Mesendoderm (in vitro differentiated cells): Measurements from ENCODE around the gene UBE2I.

Experiments used
- DNase-seq: peaks from one replicate; pipeline ENCODE4 v3.0.0; 2013
- H2AK5ac ChIP-seq: 2 replicates; pipeline ENCODE4 v1.6.1; 2013; ENCODE audit warnings: low read length, inconsistent platforms
- H2BK120ac ChIP-seq: 2 replicates; pipeline ENCODE4 v1.6.1; 2013; ENCODE audit warnings: low read depth, mild to moderate bottlenecking, low read length, moderate library complexity, mixed read lengths
- H2BK15ac ChIP-seq: replicated peaks from 2 replicates; pipeline ENCODE4 v1.6.1; 2013; ENCODE audit warnings: low read depth, mild to moderate bottlenecking, moderate library complexity
- H2BK5ac ChIP-seq: 2 replicates; pipeline ENCODE4 v1.6.1; 2013; ENCODE audit warnings: low read length, inconsistent platforms
- H3K18ac ChIP-seq: 2 replicates; pipeline ENCODE4 v1.6.1; 2013; ENCODE audit warnings: mild to moderate bottlenecking, low read length, mixed read lengths
- H3K23ac ChIP-seq: one replicate; pipeline ENCODE4 v1.6.1; 2013; ENCODE audit warnings: low read length
- H3K27ac ChIP-seq: 2 replicates; pipeline ENCODE4 v1.5.1; 2013; ENCODE audit warnings: low read depth, mild to moderate bottlenecking, inconsistent platforms, low read length, moderate library complexity
- H3K27me3 ChIP-seq: 2 replicates; pipeline ENCODE4 v1.6.1; 2013; ENCODE audit warnings: low read length, control low read depth, mild to moderate bottlenecking, inconsistent platforms; ENCODE audit not compliant: insufficient read depth, poor library complexity
- H3K36me3 ChIP-seq: 2 replicates; pipeline ENCODE4 v1.6.1; 2013; ENCODE audit warnings: low read length, inconsistent platforms; ENCODE audit not compliant: control insufficient read depth, insufficient read depth
- H3K4ac ChIP-seq: one replicate; pipeline ENCODE4 v1.6.1; 2013; ENCODE audit warnings: low read depth, mild to moderate bottlenecking, low read length, moderate library complexity
- H3K4me1 ChIP-seq: 2 replicates; pipeline ENCODE4 v1.6.1; 2013; ENCODE audit warnings: low read depth, low read length, inconsistent platforms; ENCODE audit not compliant: control insufficient read depth
- H3K4me2 ChIP-seq: 2 replicates; pipeline ENCODE4 v1.6.1; 2013; ENCODE audit warnings: low read length
- H3K4me3 ChIP-seq: 2 replicates; pipeline ENCODE4 v1.5.1; 2013; ENCODE audit warnings: mild to moderate bottlenecking, low read length
- H3K56ac ChIP-seq: one replicate; pipeline ENCODE4 v1.6.1; 2013; ENCODE audit warnings: low read length
- H3K79me1 ChIP-seq: 2 replicates; pipeline ENCODE4 v1.6.1; 2013; ENCODE audit warnings: low read length, inconsistent platforms
- H3K79me2 ChIP-seq: 2 replicates; pipeline ENCODE4 v1.6.1; 2013; ENCODE audit warnings: mild to moderate bottlenecking, low read length; ENCODE audit not compliant: control insufficient read depth, insufficient read depth
- H3K9ac ChIP-seq: 2 replicates; pipeline ENCODE4 v1.6.1; 2013; ENCODE audit warnings: low read length, inconsistent platforms
- H4K5ac ChIP-seq: one replicate; pipeline ENCODE4 v1.6.1; 2013; ENCODE audit warnings: low read length
- H4K8ac ChIP-seq: one replicate; pipeline ENCODE4 v1.6.1; 2013; ENCODE audit warnings: low read depth, mild to moderate bottlenecking, control low read depth, low read length, moderate library complexity
- WGBS: extraction: QIAGEN DNeasy Blood & Tissue Kit; methylation state at CpG from one replicate; pipeline ENCODE4 v1.1.7; 2013; ENCODE audit warnings: low lambda C conversion rate, missing lambda C conversion rate; ENCODE audit not compliant: insufficient coverage; ENCODE audit errors: extremely low coverage; 5-methylcytosine and 5-hydroxymethylcytosine counted together

Gene UBE2I

GRCh38 chr16:1343428-1344242 lies 34.2 kb downstream of the UBE2I start:
- H3K4me1 ChIP-seq = no peaks in the 10 kb centered on the region
- H4K8ac ChIP-seq = no peak overlapping the region
- DNase-seq = no peak
- H3K79me2 ChIP-seq = no peaks in the 10 kb centered on the region
- H3K79me1 ChIP-seq = no peaks in the 10 kb centered on the region
- H3K9ac ChIP-seq = peak overlapping the region; percentile 6
- no peak overlapping the region for H2BK15ac ChIP-seq
- no peak overlapping the region for H2AK5ac ChIP-seq
- no peak overlapping the region for H3K27ac ChIP-seq
- H3K27me3 ChIP-seq = no peaks in the 10 kb centered on the region
- H3K4me2 ChIP-seq = peak overlapping the region; percentile 35
- no peak overlapping the region for H2BK5ac ChIP-seq
- H4K5ac ChIP-seq = no peak overlapping the region
- H3K4ac ChIP-seq = no peak overlapping the region
- no peak overlapping the region for H3K4me3 ChIP-seq
- no peak overlapping the region for H2BK120ac ChIP-seq
- WGBS = no CpG with 5 or more reads among the region's 44 CpGs
- H3K23ac ChIP-seq = no peak overlapping the region
- H3K18ac ChIP-seq = no peak overlapping the region
- peak overlapping the region; percentile 17 for H3K56ac ChIP-seq
- no peaks in the 10 kb centered on the region for H3K36me3 ChIP-seq

GRCh38 chr16:1344499-1344898 lies 35.1 kb downstream of the UBE2I start:
- H3K27me3 ChIP-seq = no peaks in the 10 kb centered on the region
- H3K4me3 ChIP-seq = no peak overlapping the region
- no peak overlapping the region for H3K23ac ChIP-seq
- no peak overlapping the region for H2BK120ac ChIP-seq
- no CpG with 5 or more reads among the region's 14 CpGs for WGBS
- no peak overlapping the region for H4K5ac ChIP-seq
- no peak overlapping the region for H3K27ac ChIP-seq
- H3K4ac ChIP-seq = no peak overlapping the region
- H3K36me3 ChIP-seq = no peaks in the 10 kb centered on the region
- H2BK15ac ChIP-seq = no peak overlapping the region
- H3K4me1 ChIP-seq = no peaks in the 10 kb centered on the region
- H3K79me2 ChIP-seq = no peaks in the 10 kb centered on the region
- no peak overlapping the region for H3K4me2 ChIP-seq
- H2BK5ac ChIP-seq = no peak overlapping the region
- H3K9ac ChIP-seq = no peak overlapping the region
- H3K56ac ChIP-seq = no peak overlapping the region
- H4K8ac ChIP-seq = no peak overlapping the region
- no peak for DNase-seq
- no peak overlapping the region for H3K18ac ChIP-seq
- H3K79me1 ChIP-seq = no peaks in the 10 kb centered on the region
- no peak overlapping the region for H2AK5ac ChIP-seq

GRCh38 chr16:1345087-1345486 lies 35.7 kb downstream of the UBE2I start:
- H2BK15ac ChIP-seq = no peak overlapping the region
- no peak overlapping the region for H2BK5ac ChIP-seq
- H3K36me3 ChIP-seq = no peaks in the 10 kb centered on the region
- no peaks in the 10 kb centered on the region for H3K79me2 ChIP-seq
- H4K5ac ChIP-seq = no peak overlapping the region
- no peaks in the 10 kb centered on the region for H3K27me3 ChIP-seq
- no peak overlapping the region for H2BK120ac ChIP-seq
- no peak overlapping the region for H2AK5ac ChIP-seq
- H4K8ac ChIP-seq = no peak overlapping the region
- H3K4ac ChIP-seq = no peak overlapping the region
- H3K4me2 ChIP-seq = no peak overlapping the region
- no CpG with 5 or more reads among the region's 11 CpGs for WGBS
- no peak overlapping the region for H3K9ac ChIP-seq
- no peak for DNase-seq
- no peak overlapping the region for H3K27ac ChIP-seq
- no peak overlapping the region for H3K56ac ChIP-seq
- no peaks in the 10 kb centered on the region for H3K4me1 ChIP-seq
- H3K18ac ChIP-seq = no peak overlapping the region
- H3K79me1 ChIP-seq = no peaks in the 10 kb centered on the region
- no peak overlapping the region for H3K23ac ChIP-seq
- no peak overlapping the region for H3K4me3 ChIP-seq

- no peaks in the 10 kb centered on the region for H3K4me1 ChIP-seq
- no peak overlapping the region for H3K4me2 ChIP-seq
- no CpG with 5 or more reads among the region's 31 CpGs for WGBS
- no peak overlapping the region for H3K18ac ChIP-seq
- H2BK15ac ChIP-seq = no peak overlapping the region
- H3K79me1 ChIP-seq = peaks cover 7% of the 10 kb centered on the region
- no peak overlapping the region for H3K9ac ChIP-seq
- no peak overlapping the region for H2BK120ac ChIP-seq
- no peak overlapping the region for H2AK5ac ChIP-seq
- no peaks in the 10 kb centered on the region for H3K36me3 ChIP-seq
- H3K79me2 ChIP-seq = peaks cover 1% of the 10 kb centered on the region
- no peak overlapping the region for H3K56ac ChIP-seq
- no peak overlapping the region for H2BK5ac ChIP-seq
- no peak overlapping the region for H3K4ac ChIP-seq
- H3K27ac ChIP-seq = no peak overlapping the region
- no peaks in the 10 kb centered on the region for H3K27me3 ChIP-seq
- H4K8ac ChIP-seq = no peak overlapping the region
- H3K4me3 ChIP-seq = no peak overlapping the region
- DNase-seq = no peak
- no peak overlapping the region for H3K23ac ChIP-seq
- H4K5ac ChIP-seq = no peak overlapping the region
Measured at GRCh38 chr16:1345651-1346421, 36.4 kb downstream of the UBE2I start.

- WGBS = no CpG with 5 or more reads among the region's 34 CpGs
- Histone ChIP-seq H2AK5ac (no peak overlapping the region), H3K27me3 (no peaks in the 10 kb centered on the region), H2BK15ac (no peak overlapping the region), H4K5ac (no peak overlapping the region), H3K27ac (no peak overlapping the region), H2BK120ac (no peak overlapping the region), H3K36me3 (no peaks in the 10 kb centered on the region), H3K79me2 (peaks cover 6% of the 10 kb centered on the region), H3K18ac (no peak overlapping the region), H3K9ac (no peak overlapping the region), H4K8ac (no peak overlapping the region), H3K4me1 (no peaks in the 10 kb centered on the region), H3K4me3 (no peak overlapping the region), H3K23ac (no peak overlapping the region), H2BK5ac (no peak overlapping the region), H3K4me2 (no peak overlapping the region), H3K79me1 (peaks cover 11% of the 10 kb centered on the region), H3K4ac (no peak overlapping the region), H3K56ac (no peak overlapping the region)
- DNase-seq = no peak
Measured at GRCh38 chr16:1346422-1347285, 37.2 kb downstream of the UBE2I start.
